Measurements from ENCODE around the gene SERINC5. TPM values are rescaled to one million over a fixed set of nuclear protein-coding genes. Genes with fewer than 3 reads are reported as not detected.

The SERINC5 gene
- polyA plus RNA-seq, 3 donors: 5.0 to 35.9 (median 7.3) TPM

DNA sequence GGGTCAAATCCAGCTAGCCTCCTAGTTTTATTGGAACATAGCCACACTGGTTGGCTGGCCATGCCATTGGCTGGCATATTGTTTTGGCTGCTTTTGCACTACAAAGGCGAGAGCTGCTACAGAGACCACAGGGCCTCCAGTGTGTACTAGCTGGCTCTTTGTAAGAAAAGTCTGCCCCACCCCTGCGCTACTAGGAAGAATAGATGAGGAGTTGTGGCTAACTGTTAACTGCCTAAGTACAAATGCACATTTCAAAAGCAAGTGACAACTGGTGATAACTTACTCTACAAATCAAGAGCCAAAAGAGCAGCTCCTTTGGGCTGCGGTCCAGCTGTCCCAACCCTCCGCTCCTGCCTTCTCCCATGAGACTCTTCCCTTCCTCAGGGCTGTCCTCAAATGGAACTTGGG, 63.9 kb downstream of the SERINC5 start:
- Histone ChIP-seq H3K4me3 (replicated peaks in 1 of 3; ENCODE audit: low read depth in 2 of 3, low read length in 3 of 3) (no peak overlapping the region), H3K27me3 (ENCODE audit: control insufficient read depth in 2 of 2, insufficient read depth in 2 of 2, low read length in 2 of 2) (no peaks in the 10 kb centered on the region), H3K27ac (ENCODE audit: low read depth in 1 of 2, low read length in 2 of 2) (no peak overlapping the region), H3K9me3 (replicated peaks in 1 of 2; ENCODE audit: control insufficient read depth in 1 of 2, insufficient read depth in 1 of 2, low read length in 2 of 2) (no peaks in the 10 kb centered on the region), H4K20me1 (ENCODE audit: insufficient read depth, low read length) (peaks cover 58% of the 10 kb centered on the region), H3K4me2 (replicated peaks; ENCODE audit: extremely low read depth, low read length, poor library complexity, severe bottlenecking) (no peak overlapping the region), H2AFZ (ENCODE audit: insufficient read depth, low read depth, low read length, poor library complexity, severe bottlenecking) (no peak overlapping the region), H3K36me3 (replicated peaks in 1 of 2; ENCODE audit: control insufficient read depth in 1 of 2, insufficient read depth in 2 of 2, low read length in 2 of 2) (peaks cover 3 to 11% of the 10 kb centered on the region in 2 donors), H3K9ac (ENCODE audit: insufficient read depth, low read length, poor library complexity, severe bottlenecking) (no peak overlapping the region), H3K79me2 (ENCODE audit: insufficient read depth, low read length) (peaks cover 57% of the 10 kb centered on the region), H3K4me1 (ENCODE audit: control insufficient read depth in 1 of 2, insufficient read depth in 2 of 2, low read length in 2 of 2) (peaks cover 22 to 25% of the 10 kb centered on the region in 2 donors)
- no peak for TF ChIP-seq CTCF (IDR thresholded peaks at IDR 0.05)
- H3K27me3 Mint-ChIP-seq (ENCODE audit: low read depth in 3 of 3): peaks cover 0 to 2% (median 0%) of the 10 kb centered on the region in 3 donors
- H3K36me3 Mint-ChIP-seq: peaks cover 19 to 28% of the 10 kb centered on the region in 2 donors
- peaks cover 38% of the 10 kb centered on the region for H3K4me1 Mint-ChIP-seq
- peak overlapping the region in 1 of 2 donors; percentile 28 for H3K4me3 Mint-ChIP-seq
- no peaks in the 10 kb centered on the region for H3K9me3 Mint-ChIP-seq
- no peak overlapping the region for H3K27ac Mint-ChIP-seq
- intact Hi-C loops (cut with micrococcal nuclease): loop anchor here in 1 of 2 donors (5.0 kb wide), 2 partner anchors 60 to 95 kb away; no protein-coding TSS in a partner anchor
- no peak for DNase-seq
- WGBS (ENCODE audit: insufficient coverage): 100% methylated on average over 3 of the region's 4 CpGs

DNA sequence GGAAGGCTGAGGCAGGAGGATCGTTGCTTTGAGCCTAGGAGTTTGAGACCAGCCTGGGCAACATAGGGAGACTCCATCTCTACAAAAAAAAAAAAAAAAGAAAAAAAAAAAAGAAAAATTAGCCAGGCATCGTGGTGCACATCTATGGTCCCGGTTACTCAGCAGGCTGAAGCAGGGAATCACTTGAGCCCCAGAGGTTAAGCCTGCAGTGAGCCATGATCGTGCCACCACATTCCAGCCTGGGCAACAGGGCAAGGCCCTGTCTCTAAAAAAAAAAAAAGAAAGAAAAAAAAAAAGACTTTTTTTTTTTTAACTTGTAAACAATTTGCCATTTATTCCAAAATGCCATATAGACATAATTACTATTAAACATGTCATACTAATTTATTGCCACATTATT, 64.5 kb downstream of the SERINC5 start:
- Histone ChIP-seq H3K36me3 (replicated peaks in 1 of 2; ENCODE audit: control insufficient read depth in 1 of 2, insufficient read depth in 2 of 2, low read length in 2 of 2) (peaks cover 3 to 9% of the 10 kb centered on the region in 2 donors), H2AFZ (ENCODE audit: insufficient read depth, low read depth, low read length, poor library complexity, severe bottlenecking) (no peak overlapping the region), H3K4me3 (replicated peaks in 1 of 3; ENCODE audit: low read depth in 2 of 3, low read length in 3 of 3) (no peak overlapping the region), H3K79me2 (ENCODE audit: insufficient read depth, low read length) (peaks cover 57% of the 10 kb centered on the region), H3K9me3 (replicated peaks in 1 of 2; ENCODE audit: control insufficient read depth in 1 of 2, insufficient read depth in 1 of 2, low read length in 2 of 2) (no peaks in the 10 kb centered on the region), H3K4me1 (ENCODE audit: control insufficient read depth in 1 of 2, insufficient read depth in 2 of 2, low read length in 2 of 2) (peaks cover 28 to 31% of the 10 kb centered on the region in 2 donors), H3K9ac (ENCODE audit: insufficient read depth, low read length, poor library complexity, severe bottlenecking) (no peak overlapping the region), H4K20me1 (ENCODE audit: insufficient read depth, low read length) (peaks cover 57% of the 10 kb centered on the region), H3K27me3 (ENCODE audit: control insufficient read depth in 2 of 2, insufficient read depth in 2 of 2, low read length in 2 of 2) (no peaks in the 10 kb centered on the region), H3K4me2 (replicated peaks; ENCODE audit: extremely low read depth, low read length, poor library complexity, severe bottlenecking) (no peak overlapping the region), H3K27ac (ENCODE audit: low read depth in 1 of 2, low read length in 2 of 2) (no peak overlapping the region)
- H3K9me3 Mint-ChIP-seq: no peaks in the 10 kb centered on the region
- H3K27me3 Mint-ChIP-seq (ENCODE audit: low read depth in 3 of 3): peaks cover 0 to 4% (median 0%) of the 10 kb centered on the region in 3 donors
- H3K27ac Mint-ChIP-seq: peak overlapping the region in 2 of 7 donors; percentile 7 to 71
- intact Hi-C loops (cut with micrococcal nuclease): loop anchor here in 1 of 2 donors (5.0 kb wide), 2 partner anchors 59 to 94 kb away; no protein-coding TSS in a partner anchor
- H3K4me3 Mint-ChIP-seq: no peak overlapping the region
- peaks cover 18 to 24% of the 10 kb centered on the region in 2 donors for H3K36me3 Mint-ChIP-seq
- no CpG with 5 or more reads among the region's 4 CpGs for WGBS (ENCODE audit: insufficient coverage)
- no peak for DNase-seq
- peaks cover 43% of the 10 kb centered on the region for H3K4me1 Mint-ChIP-seq
- no peak for TF ChIP-seq CTCF (IDR thresholded peaks at IDR 0.05)
